Tibial artery (tissue), 4 donors: ENCODE results near the gene CSMD2.
A peak's percentile ranks its signal among the peaks of the same experiment; 100 is the strongest.

Experiments used
- DNase-seq, 2 donors: peaks; one replicate each; pipeline ENCODE4 v3.0.0-alpha.2; 2019
- H3K27ac ChIP-seq, 2 donors: fragments of 200-600 bp; sonication (generic) in 1 of 2; 1 replicate in 1 of 2; 2 replicates in 1 of 2; pipeline ENCODE4 v1.5.1; 2018 to 2019; ENCODE audit warnings: mild to moderate bottlenecking in 1 of 2
- H3K27me3 ChIP-seq, 2 donors: fragments of 200-600 bp; sonication (generic) in 1 of 2; one replicate each; pipeline versions ENCODE4 v1.5.1 to v1.6.0; 2016 to 2019
- H3K36me3 ChIP-seq, 3 donors: fragments of 200-600 bp; sonication (generic) in 2 of 3; one replicate each; pipeline ENCODE4 v1.5.1; 2016 to 2019; ENCODE audit warnings: mild to moderate bottlenecking in 2 of 3
- H3K4me1 ChIP-seq, 4 donors: fragments of 200-600 bp; sonication (generic) in 2 of 4; 1 replicate in 3 of 4; 2 replicates in 1 of 4; pipeline ENCODE4 v1.5.1; 2016 to 2019
- H3K4me3 ChIP-seq, 2 donors: fragments of 200-600 bp; sonication (generic) in 1 of 2; 1 replicate in 1 of 2; 2 replicates in 1 of 2; pipeline ENCODE4 v1.5.1; 2018 to 2019; ENCODE audit warnings: mild to moderate bottlenecking in 2 of 2
- H3K9me3 ChIP-seq, 3 donors: fragments of 200-600 bp; sonication (generic) in 1 of 3; one replicate each; pipeline ENCODE4 v1.5.1; 2016 to 2019
- CTCF ChIP-seq, 2 experiments: fragments of 200-600 bp in 1 of 2; fragments of 450-650 bp in 1 of 2; IDR thresholded peaks; one replicate each; pipeline ENCODE4 v1.5.1; 2017 to 2019; ENCODE audit warnings: antibody characterized with exemption in 2 of 2, mild to moderate bottlenecking in 1 of 2, moderate library complexity in 1 of 2
- intact Hi-C: fragments of 100-400 bp; cut with DNase I; formaldehyde crosslinking; loops from one replicate; pipeline ENCODE4 v1.15.0; 2023; ENCODE audit warnings: low total_unique reads

Gene CSMD2

DNA sequence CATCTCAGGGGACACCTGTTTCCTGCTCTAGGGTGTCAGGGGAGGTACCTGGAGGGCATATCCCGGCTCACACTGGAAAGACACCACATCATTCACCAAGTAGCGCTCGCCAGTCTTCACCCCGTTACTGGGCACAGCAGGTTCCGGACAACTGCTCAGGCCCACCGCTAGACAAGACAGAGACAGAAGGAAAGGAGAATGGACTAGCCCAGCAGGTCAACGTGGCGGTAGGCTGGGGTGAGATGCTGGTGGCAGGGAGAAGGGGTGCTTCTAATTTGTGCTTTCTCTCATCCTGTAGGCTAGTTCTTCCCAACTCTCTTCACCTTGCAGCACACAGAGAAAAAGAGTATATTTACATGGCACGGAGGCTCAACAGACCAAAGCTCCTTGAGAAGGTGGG lies 547.6 kb downstream of the CSMD2 start:
- intact Hi-C loops = loop anchor here (10.0 kb wide), 1 partner anchor 523 kb away; no protein-coding TSS in a partner anchor
- H3K4me3 ChIP-seq = no peak overlapping the region
- TF ChIP-seq CTCF (IDR thresholded peaks at IDR 0.05) = no peak
- peaks cover 0 to 18% of the 10 kb centered on the region in 2 donors for H3K27me3 ChIP-seq
- H3K9me3 ChIP-seq = no peaks in the 10 kb centered on the region
- no peaks in the 10 kb centered on the region for H3K4me1 ChIP-seq
- no peaks in the 10 kb centered on the region for H3K36me3 ChIP-seq
- H3K27ac ChIP-seq = no peak overlapping the region
- DNase-seq = no peak

GRCh38 chr1:33616780-33617179 lies 548.2 kb downstream of the CSMD2 start:
- H3K27me3 ChIP-seq = peaks cover 0 to 18% of the 10 kb centered on the region in 2 donors
- no peaks in the 10 kb centered on the region for H3K9me3 ChIP-seq
- TF ChIP-seq CTCF (IDR thresholded peaks at IDR 0.05) = no peak
- no peak overlapping the region for H3K27ac ChIP-seq
- intact Hi-C loops = loop anchor here (10.0 kb wide), 1 partner anchor 522 kb away; no protein-coding TSS in a partner anchor
- no peaks in the 10 kb centered on the region for H3K36me3 ChIP-seq
- no peak for DNase-seq
- no peaks in the 10 kb centered on the region for H3K4me1 ChIP-seq
- no peak overlapping the region for H3K4me3 ChIP-seq

GRCh38 chr1:33615546-33615945 lies 549.5 kb downstream of the CSMD2 start:
- no peak overlapping the region for H3K4me3 ChIP-seq
- H3K27ac ChIP-seq = no peak overlapping the region
- peaks cover 0 to 18% of the 10 kb centered on the region in 2 donors for H3K27me3 ChIP-seq
- no peaks in the 10 kb centered on the region for H3K9me3 ChIP-seq
- DNase-seq = no peak
- peaks cover 0 to 8% (median 2%) of the 10 kb centered on the region in 4 donors for H3K4me1 ChIP-seq
- H3K36me3 ChIP-seq = no peaks in the 10 kb centered on the region
- intact Hi-C loops = loop anchor here (10.0 kb wide), 1 partner anchor 521 kb away; no protein-coding TSS in a partner anchor
- no peak for TF ChIP-seq CTCF (IDR thresholded peaks at IDR 0.05)

DNA sequence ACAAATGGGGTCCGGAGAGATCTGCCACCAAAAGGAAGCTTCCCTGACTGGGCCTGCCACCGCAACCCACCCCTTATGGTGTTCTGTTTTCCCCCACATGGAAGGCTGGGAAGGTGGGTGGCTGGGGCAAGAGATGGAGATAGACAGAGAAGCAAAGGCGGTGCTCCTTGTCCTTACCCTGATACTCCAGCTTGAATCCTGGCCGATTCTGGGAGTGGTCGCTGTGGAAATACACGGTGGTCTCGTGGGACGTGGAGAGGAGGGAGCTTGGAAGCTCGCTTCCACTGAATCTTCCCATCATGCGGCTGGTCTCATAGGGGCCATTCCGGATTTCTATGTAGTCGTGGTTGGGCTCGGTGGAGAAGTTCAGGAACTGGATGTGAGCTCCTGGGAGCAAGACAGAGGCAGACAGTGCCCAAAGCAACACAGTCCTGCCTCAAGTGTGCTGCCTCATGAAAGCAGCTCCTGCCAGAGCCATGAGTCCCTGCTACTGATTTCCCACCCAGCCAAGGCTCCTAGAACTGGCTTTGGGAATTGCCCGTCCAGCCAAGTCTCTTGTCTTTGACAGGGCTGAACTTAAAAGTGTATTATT lies 554.1 kb downstream of the CSMD2 start:
- no peak for TF ChIP-seq CTCF (IDR thresholded peaks at IDR 0.05)
- intact Hi-C loops = loop anchor here (10.0 kb wide), 1 partner anchor 516 kb away; no protein-coding TSS in a partner anchor
- peaks cover 0 to 8% (median 2%) of the 10 kb centered on the region in 4 donors for H3K4me1 ChIP-seq

GRCh38 chr1:33610391-33610790 lies 554.6 kb downstream of the CSMD2 start:
- H3K36me3 ChIP-seq = no peaks in the 10 kb centered on the region
- H3K9me3 ChIP-seq = no peaks in the 10 kb centered on the region
- intact Hi-C loops = loop anchor here (10.0 kb wide), 1 partner anchor 516 kb away; no protein-coding TSS in a partner anchor
- H3K4me3 ChIP-seq = no peak overlapping the region
- DNase-seq = no peak
- no peak for TF ChIP-seq CTCF (IDR thresholded peaks at IDR 0.05)
- no peak overlapping the region for H3K27ac ChIP-seq
- peaks cover 0 to 8% (median 2%) of the 10 kb centered on the region in 4 donors for H3K4me1 ChIP-seq
- peaks cover 0 to 16% of the 10 kb centered on the region in 2 donors for H3K27me3 ChIP-seq

More for the DNA sequence above, 554.1 kb downstream of the CSMD2 start:
- Histone ChIP-seq H3K27me3 (peaks cover 0 to 18% of the 10 kb centered on the region in 2 donors), H3K9me3 (no peaks in the 10 kb centered on the region), H3K27ac (peak overlapping the region in 1 of 2 donors; percentile 17), H3K4me3 (no peak overlapping the region), H3K36me3 (no peaks in the 10 kb centered on the region)
- DNase-seq = no peak
